A673 (cell line): Measurements from ENCODE around the gene RUNDC1. TPM values are rescaled to one million over a fixed set of nuclear protein-coding genes. Genes with fewer than 3 reads are reported as not detected.

ENCODE experiments used
- BruUV-seq: library from RNA; stranded (reverse); fragments of 400-500 nt; replicated peaks from 2 replicates; lab custom pipeline; 2021; lab: Mats Ljungman, UMichigan
- CTCF ChIA-PET: fragments of 300-600 bp; sonication (Branson Sonifier 250); formaldehyde crosslinking; loops from one replicate; lab custom pipeline; 2022; ENCODE audit warnings: antibody characterized with exemption; lab: Charles Lee
- POLR2A ChIA-PET: fragments of 300-600 bp; sonication (Branson Sonifier 250); formaldehyde crosslinking; loops from one replicate; lab custom pipeline; 2022; ENCODE audit warnings: antibody characterized with exemption; ENCODE audit not compliant: low non-redundant PET; lab: Charles Lee
- DNase-seq: peaks from one replicate; pipeline ENCODE4 v3.0.0-alpha.2; 2015; ENCODE audit warnings: low spot score
- H3K27ac ChIP-seq: fragments of 200-600 bp; sonication (generic); 2 replicates; pipeline ENCODE4 v1.5.1; 2016; ENCODE audit warnings: mixed run types, low read depth, mild to moderate bottlenecking, mixed read lengths, antibody characterized with exemption, low read length; ENCODE audit not compliant: poor library complexity, severe bottlenecking
- H3K27me3 ChIP-seq: fragments of 200-600 bp; sonication (generic); replicated peaks from 2 replicates; pipeline ENCODE4 v1.6.1; 2017; ENCODE audit warnings: mixed run types, low read depth, mild to moderate bottlenecking, mixed read lengths, antibody characterized with exemption, low read length; ENCODE audit not compliant: insufficient read depth, poor library complexity
- H3K36me3 ChIP-seq: fragments of 200-600 bp; sonication (generic); 2 replicates; pipeline ENCODE4 v1.6.1; 2016; ENCODE audit warnings: mixed run types, mild to moderate bottlenecking, mixed read lengths, antibody characterized with exemption, low read length; ENCODE audit not compliant: insufficient read depth, poor library complexity, severe bottlenecking
- H3K4me1 ChIP-seq: fragments of 200-600 bp; sonication (generic); 2 replicates; pipeline ENCODE4 v1.6.1; 2017; ENCODE audit warnings: mixed run types, mild to moderate bottlenecking, mixed read lengths, antibody characterized with exemption, low read length; ENCODE audit not compliant: insufficient read depth, poor library complexity, severe bottlenecking
- H3K4me3 ChIP-seq: fragments of 200-600 bp; sonication (generic); 2 replicates; pipeline ENCODE4 v1.5.1; 2016; ENCODE audit warnings: low read depth, mixed run types, mild to moderate bottlenecking, mixed read lengths, low read length; ENCODE audit not compliant: poor library complexity, severe bottlenecking
- H3K9me3 ChIP-seq: fragments of 200-600 bp; sonication (generic); 2 replicates; pipeline ENCODE4 v1.6.1; 2016; ENCODE audit warnings: mixed run types, low read depth, mild to moderate bottlenecking, mixed read lengths, antibody characterized with exemption, low read length; ENCODE audit not compliant: poor library complexity, severe bottlenecking
- EZH2 ChIP-seq: fragments of 200-600 bp; sonication (generic); IDR thresholded peaks from 2 replicates; pipeline ENCODE4 v1.6.1; 2017; ENCODE audit warnings: borderline replicate concordance, low read depth, mild to moderate bottlenecking, mixed read lengths, antibody characterized with exemption, low read length; ENCODE audit not compliant: poor library complexity, severe bottlenecking
- intact Hi-C: fragments of 100-400 bp; cut with micrococcal nuclease; formaldehyde crosslinking; loops from one replicate; pipeline ENCODE4 v1.10.0; 2022; ENCODE audit not compliant: unreplicated experiment
- total RNA-seq: library from RNA; stranded (reverse); gene quantifications from 2 replicates; pipeline ENCODE4 v1.2.3, GENCODE V29; 2021
- TF ChIP-seq, protein P1 (sequence below): fragments of 300-800, 200-600 bp; sonication (generic); conservative IDR thresholded peaks from 2 replicates; pipeline ENCODE4 v1.5.1; 2017; ENCODE audit warnings: low read depth, mild to moderate bottlenecking, antibody characterized with exemption, low read length, moderate library complexity, mixed read lengths

RUNDC1 gene
- total RNA-seq, 1 experiment from 2014 or later, result 8.0 TPM

- DNase-seq, result no peak
- Histone ChIP-seq H3K27ac (no peak overlapping the region), H3K36me3 (peaks cover 33% of the 10 kb centered on the region), H3K4me1 (peaks cover 6% of the 10 kb centered on the region), H3K27me3 (no peaks in the 10 kb centered on the region), H3K9me3 (no peaks in the 10 kb centered on the region), H3K4me3 (no peak overlapping the region)
- TF ChIP-seq, protein P1, sequence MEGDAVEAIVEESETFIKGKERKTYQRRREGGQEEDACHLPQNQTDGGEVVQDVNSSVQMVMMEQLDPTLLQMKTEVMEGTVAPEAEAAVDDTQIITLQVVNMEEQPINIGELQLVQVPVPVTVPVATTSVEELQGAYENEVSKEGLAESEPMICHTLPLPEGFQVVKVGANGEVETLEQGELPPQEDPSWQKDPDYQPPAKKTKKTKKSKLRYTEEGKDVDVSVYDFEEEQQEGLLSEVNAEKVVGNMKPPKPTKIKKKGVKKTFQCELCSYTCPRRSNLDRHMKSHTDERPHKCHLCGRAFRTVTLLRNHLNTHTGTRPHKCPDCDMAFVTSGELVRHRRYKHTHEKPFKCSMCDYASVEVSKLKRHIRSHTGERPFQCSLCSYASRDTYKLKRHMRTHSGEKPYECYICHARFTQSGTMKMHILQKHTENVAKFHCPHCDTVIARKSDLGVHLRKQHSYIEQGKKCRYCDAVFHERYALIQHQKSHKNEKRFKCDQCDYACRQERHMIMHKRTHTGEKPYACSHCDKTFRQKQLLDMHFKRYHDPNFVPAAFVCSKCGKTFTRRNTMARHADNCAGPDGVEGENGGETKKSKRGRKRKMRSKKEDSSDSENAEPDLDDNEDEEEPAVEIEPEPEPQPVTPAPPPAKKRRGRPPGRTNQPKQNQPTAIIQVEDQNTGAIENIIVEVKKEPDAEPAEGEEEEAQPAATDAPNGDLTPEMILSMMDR, result no peak
- TF ChIP-seq EZH2, result no peak
- ChIA-PET POLR2A (no interaction called here), CTCF (interaction anchor here (0.7 kb wide), 1 partner anchor 331 kb away, joined by 4 read pairs; no protein-coding TSS in a partner anchor)
- no TSS peak for BruUV-seq
- intact Hi-C loops, result no loop called here
These were observed 23.3 kb downstream of the RUNDC1 start for GRCh38 chr17:43003542-43004172.

- no TSS peak for BruUV-seq
- ChIA-PET CTCF (no interaction called here), POLR2A (interaction anchor here (1.3 kb wide), 1 partner anchor 9 kb away, joined by 3 read pairs; the partner anchor contains the start of gene RPL27)
- TF ChIP-seq, protein P1, result no peak
- no peak for TF ChIP-seq EZH2
- intact Hi-C loops, result no loop called here
- Histone ChIP-seq H3K36me3 (peaks cover 12% of the 10 kb centered on the region), H3K27ac (peak within 1 kb of the TSS; percentile 77), H3K4me1 (no peaks in the 10 kb centered on the region), H3K9me3 (no peaks in the 10 kb centered on the region), H3K4me3 (peak within 1 kb of the TSS; percentile 50), H3K27me3 (no peaks in the 10 kb centered on the region)
- DNase-seq, result peak; percentile 70
These were observed 26.5 kb downstream of the RUNDC1 start, which contains the start of gene IFI35 for GRCh38 chr17:43006639-43007551. IFI35 (plus strand) TSS chr17:43006784; CDS start chr17:43006948, 164 bp downstream.

DNA sequence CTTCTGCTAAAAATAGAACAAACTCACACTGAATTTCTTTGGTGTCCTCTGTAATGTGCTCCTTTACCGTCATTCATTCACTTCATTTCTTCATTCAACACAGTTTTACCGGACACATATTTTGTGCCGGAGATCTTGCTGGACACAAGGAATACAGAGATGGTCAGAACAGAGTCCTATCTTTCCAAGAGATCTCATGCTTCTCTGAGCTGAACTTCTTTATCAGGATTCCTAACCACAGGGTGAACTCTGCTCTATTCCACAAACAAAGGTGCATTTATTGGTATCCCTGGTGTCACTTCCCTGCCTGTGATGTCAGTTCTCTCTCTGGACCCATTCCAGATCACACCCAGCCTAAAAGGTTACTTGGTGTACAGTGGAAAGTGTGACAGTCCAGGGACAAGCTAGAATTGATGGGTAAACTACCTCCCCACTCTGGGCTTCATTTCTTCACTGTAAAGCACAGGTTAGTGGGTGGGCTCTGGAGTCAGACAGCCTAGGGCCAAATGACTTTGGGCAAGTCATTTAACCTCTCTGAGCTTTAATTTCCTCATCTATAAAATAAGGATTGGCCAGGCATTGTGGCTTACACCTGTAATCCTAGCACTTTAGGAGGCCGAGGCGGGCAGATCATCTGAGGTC is 30.4 kb downstream of the RUNDC1 start:
- POLR2A ChIA-PET, result no interaction called here
- Histone ChIP-seq H3K4me1 (no peaks in the 10 kb centered on the region), H3K9me3 (no peaks in the 10 kb centered on the region), H3K27me3 (no peaks in the 10 kb centered on the region), H3K36me3 (no peaks in the 10 kb centered on the region), H3K4me3 (no peak overlapping the region), H3K27ac (no peak overlapping the region)
- intact Hi-C loops, result no loop called here
- BruUV-seq, result no TSS peak
- no peak for TF ChIP-seq EZH2
- TF ChIP-seq, protein P1, result no peak
- CTCF ChIA-PET, result no interaction called here
- no peak for DNase-seq
